Measurements from ENCODE around the gene APOC3. TPM values are rescaled to one million over a fixed set of nuclear protein-coding genes. Genes with fewer than 3 reads are reported as not detected.

Gene APOC3
- 1 to 10 TPM in 1 of 2 donors, not detected in 1; 5.7 TPM for total RNA-seq

GRCh38 chr11:116829525-116830183 is at the start of gene APOC3:
TSS of gene APOC3 (plus strand) at chr11:116829907. CDS start at chr11:116830583, 676 bp downstream.
- H3K4me1 ChIP-seq = no peaks in the 10 kb centered on the region
- no peak within 1 kb of the TSS for H3K9ac ChIP-seq (ENCODE audit: low read depth in 2 of 2, low read length in 2 of 2)
- no peak for TF ChIP-seq CTCF (IDR thresholded peaks at IDR 0.05)
- DNase-seq = no peak
- intact Hi-C loops (cut with DNase I) = no loop called here
- no peaks in the 10 kb centered on the region for H3K27me3 ChIP-seq
- no peaks in the 10 kb centered on the region for H3K9me3 ChIP-seq
- H3K27ac ChIP-seq = no peak within 1 kb of the TSS
- no peaks in the 10 kb centered on the region for H3K36me3 ChIP-seq
- H3K4me3 ChIP-seq = no peak within 1 kb of the TSS

- no peak for TF ChIP-seq CTCF (IDR thresholded peaks at IDR 0.05)
- no peaks in the 10 kb centered on the region for H3K27me3 ChIP-seq
- intact Hi-C loops (cut with DNase I) = no loop called here
Measured at GRCh38 chr11:116782728-116783127, 47.0 kb upstream of the APOC3 start.

GRCh38 chr11:116786326-116786725 is 43.4 kb upstream of the APOC3 start:
- Histone ChIP-seq H3K4me1 (peaks cover 6% of the 10 kb centered on the region), H3K27ac (no peak overlapping the region), H3K4me3 (no peak overlapping the region), H3K9ac (ENCODE audit: low read depth in 2 of 2, low read length in 2 of 2) (no peak overlapping the region), H3K27me3 (no peaks in the 10 kb centered on the region), H3K36me3 (peaks cover 7% of the 10 kb centered on the region), H3K9me3 (no peaks in the 10 kb centered on the region)
- no peak for DNase-seq
- intact Hi-C loops (cut with DNase I) = no loop called here
- no peak for TF ChIP-seq CTCF (IDR thresholded peaks at IDR 0.05)

More at GRCh38 chr11:116782728-116783127, 47.0 kb upstream of the APOC3 start:
- no peaks in the 10 kb centered on the region for H3K9me3 ChIP-seq
- no peak for DNase-seq
- no peak overlapping the region for H3K27ac ChIP-seq
- peaks cover 6% of the 10 kb centered on the region for H3K4me1 ChIP-seq
- H3K9ac ChIP-seq (ENCODE audit: low read depth in 2 of 2, low read length in 2 of 2) = no peak overlapping the region
- peaks cover 19% of the 10 kb centered on the region for H3K36me3 ChIP-seq
- H3K4me3 ChIP-seq = no peak overlapping the region

- Histone ChIP-seq H3K27ac (no peak overlapping the region), H3K4me3 (peak overlapping the region; percentile 87), H3K4me1 (peaks cover 6% of the 10 kb centered on the region), H3K9ac (ENCODE audit: low read depth in 2 of 2, low read length in 2 of 2) (peak overlapping the region; percentile 79), H3K27me3 (no peaks in the 10 kb centered on the region), H3K36me3 (peaks cover 7% of the 10 kb centered on the region), H3K9me3 (no peaks in the 10 kb centered on the region)
- DNase-seq = no peak
- no peak for TF ChIP-seq CTCF (IDR thresholded peaks at IDR 0.05)
- intact Hi-C loops (cut with DNase I) = no loop called here
Measured at GRCh38 chr11:116786966-116787365, 42.7 kb upstream of the APOC3 start.

GRCh38 chr11:116787436-116787785 is 42.3 kb upstream of the APOC3 start:
- Histone ChIP-seq H3K27me3 (no peaks in the 10 kb centered on the region), H3K4me3 (peak overlapping the region; percentile 87), H3K9me3 (no peaks in the 10 kb centered on the region), H3K9ac (ENCODE audit: low read depth in 2 of 2, low read length in 2 of 2) (peak overlapping the region; percentile 79), H3K27ac (peak overlapping the region; percentile 53), H3K4me1 (peaks cover 6% of the 10 kb centered on the region), H3K36me3 (peaks cover 7% of the 10 kb centered on the region)
- no peak for DNase-seq
- intact Hi-C loops (cut with DNase I) = no loop called here
- no peak for TF ChIP-seq CTCF (IDR thresholded peaks at IDR 0.05)

Data from colonic mucosa (tissue), 4 donors.